Heart left ventricle (tissue), 16 donors: ENCODE measurements around the gene GBP4. TPM values are rescaled to one million over a fixed set of nuclear protein-coding genes. Genes with fewer than 3 reads are reported as not detected.
"Not testable (repeated sequence)": the region's sequence is repeated elsewhere in the genome, so short reads cannot be mapped to it uniquely, and the experiment has no call there.

Source experiments
- ATAC-seq, 4 donors: fragments of 200-7000 bp; cut with Tn5 transposase; one replicate each; pipeline ENCODE4 v1.9.1; 2020 to 2022; ENCODE audit warnings: moderate library complexity in 4 of 4, mild to moderate bottlenecking in 3 of 4, moderate number of reproducible peaks in 1 of 4
- DNase-seq, 5 donors: peaks; one replicate each; pipeline ENCODE4 v3.0.0-alpha.2; 2020
- H3K27ac ChIP-seq, 12 donors: fragments of 200-600 bp; sonication (generic) in 4 of 12; one replicate each; pipeline versions ENCODE4 v1.5.0 to v1.8.0; 2016 to 2022; ENCODE audit warnings: mild to moderate bottlenecking in 2 of 12
- H3K27me3 ChIP-seq, 9 donors: fragments of 200-600 bp; sonication (generic) in 2 of 9; one replicate each; pipeline versions ENCODE4 v1.5.1 to v1.8.0; 2016 to 2022; ENCODE audit warnings: mild to moderate bottlenecking in 3 of 9
- H3K36me3 ChIP-seq, 9 donors: fragments of 200-600 bp; sonication (generic) in 2 of 9; one replicate each; pipeline versions ENCODE4 v1.5.0 to v1.8.0; 2018 to 2022; ENCODE audit warnings: mild to moderate bottlenecking in 2 of 9
- H3K4me1 ChIP-seq, 12 donors: fragments of 200-600 bp; sonication (generic) in 4 of 12; one replicate each; pipeline versions ENCODE4 v1.5.0 to v1.8.0; 2016 to 2022; ENCODE audit warnings: mild to moderate bottlenecking in 3 of 12
- H3K4me3 ChIP-seq, 12 donors: fragments of 200-600 bp; sonication (generic) in 4 of 12; one replicate each; pipeline versions ENCODE4 v1.5.0 to v1.8.0; 2017 to 2022; ENCODE audit warnings: mild to moderate bottlenecking in 9 of 12, moderate library complexity in 4 of 12
- H3K9me3 ChIP-seq, 12 donors: fragments of 200-600 bp; sonication (generic) in 4 of 12; one replicate each; pipeline versions ENCODE4 v1.5.0 to v1.8.0; 2016 to 2022; ENCODE audit warnings: mild to moderate bottlenecking in 1 of 12
- POLR2A ChIP-seq, 2 donors: fragments of 450-650 bp; IDR thresholded peaks; one replicate each; pipeline ENCODE4 v1.6.1; 2017; ENCODE audit warnings: antibody characterized with exemption in 2 of 2, mild to moderate bottlenecking in 2 of 2, moderate library complexity in 2 of 2
- WGBS, 4 donors: extraction: QIAGEN DNeasy Blood & Tissue Kit in 2 of 4; methylation state at CpG; one replicate each; pipeline versions ENCODE4 v1.1.5 to v1.1.7; 2013 to 2018; 5-methylcytosine and 5-hydroxymethylcytosine counted together
- intact Hi-C, 10 donors: fragments of 100-400 bp; cut with DNase I; formaldehyde crosslinking; loops; one replicate each; pipeline versions ENCODE4 v1.11.1 to v1.14.2; 2022
- long read RNA-seq, 3 donors: library from polyadenylated mRNA; unstranded; transcript quantifications; one replicate each; pipeline ENCODE4 v2.0.0, GENCODE V29; 2020 to 2021
- polyA plus RNA-seq, 2 donors: library from polyadenylated mRNA; stranded (reverse); fragments of 200-250 nt; gene quantifications; one replicate each; pipeline ENCODE4 v1.2.3, GENCODE V29; 2013
- total RNA-seq, 9 donors: library from RNA; depleted of rRNA in 2 of 9; stranded (reverse); fragments of >200 nt in 2 of 9; fragmentation: NEBNext Ultra II Directional in 3 of 9; extraction: Animal tissue kit (Norgen Biotek cat#: 25700) in 3 of 9; gene quantifications; one replicate each; pipeline versions ENCODE4 v1.1.0 to v1.2.4, GENCODE V29; 2016 to 2023
- TF ChIP-seq, protein P1 (sequence below), 12 donors: fragments of 200-600 bp; sonication (generic) in 4 of 12; IDR thresholded peaks; one replicate each; pipeline versions ENCODE4 v1.5.0 to v1.8.0; 2018 to 2022; ENCODE audit warnings: antibody characterized with exemption in 12 of 12, mild to moderate bottlenecking in 5 of 12
- donor health status: ischemic (EF 13 %, LVEDD 7.1; RV severe dilation, severe dysfunction).
- donor health status: healthy with polysubstance abuse.
- donor health status: DM: no; HTN: yes; CAD: no.
- donor health status: DM: no; HTN: no; CAD: no.
- donor health status: ischemic (EF 25% LVEDD 6.9; RV normal size, moderate dysfunction).
- donor health status: ischemic (EF 25% LVEDD 5.7; RV mildly dilated, moderate dysfunction).
- donor health status: healthy.
- donor health status: DM: yes; HTN: yes; CAD: no.
- donor health status: ischemic (EF 35%, LVEDD 5.7; RV mildly dilated, moderate dysfunction).
- donor health status: nonischemic (EF 11% LVEDD 7.7; RV severe dilation, severe dysfunction).
- donor health status: DM: yes; HTN: yes; CAD: no.
- donor health status: PGD.
- donor health status: ischemic (EF 29% LVEDD 5.4; RV normal size, mild dysfunction).
- donor health status: nonischemic (EF 23%, LVEDD 6.1; RV moderate dilation, normal function).

The GBP4 gene, protein sequence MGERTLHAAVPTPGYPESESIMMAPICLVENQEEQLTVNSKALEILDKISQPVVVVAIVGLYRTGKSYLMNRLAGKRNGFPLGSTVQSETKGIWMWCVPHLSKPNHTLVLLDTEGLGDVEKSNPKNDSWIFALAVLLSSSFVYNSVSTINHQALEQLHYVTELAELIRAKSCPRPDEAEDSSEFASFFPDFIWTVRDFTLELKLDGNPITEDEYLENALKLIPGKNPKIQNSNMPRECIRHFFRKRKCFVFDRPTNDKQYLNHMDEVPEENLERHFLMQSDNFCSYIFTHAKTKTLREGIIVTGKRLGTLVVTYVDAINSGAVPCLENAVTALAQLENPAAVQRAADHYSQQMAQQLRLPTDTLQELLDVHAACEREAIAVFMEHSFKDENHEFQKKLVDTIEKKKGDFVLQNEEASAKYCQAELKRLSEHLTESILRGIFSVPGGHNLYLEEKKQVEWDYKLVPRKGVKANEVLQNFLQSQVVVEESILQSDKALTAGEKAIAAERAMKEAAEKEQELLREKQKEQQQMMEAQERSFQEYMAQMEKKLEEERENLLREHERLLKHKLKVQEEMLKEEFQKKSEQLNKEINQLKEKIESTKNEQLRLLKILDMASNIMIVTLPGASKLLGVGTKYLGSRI
- total RNA-seq: 10 to 100 TPM in 4 of 9 donors, 1 to 10 TPM in 5; 4.3 to 46.4 (median 6.4) TPM
- 10 to 100 TPM; 10.4 to 10.6 TPM for polyA plus RNA-seq
- long read RNA-seq, donor 1, full-length matches to known transcripts: 5 of 9 reads
- long read RNA-seq, donor 1, partial matches to known transcripts: 0 of 9 reads
- long read RNA-seq, donor 1, other reads (novel, unspliced or antisense): 4 of 9 reads
- long read RNA-seq, donor 2, full-length matches to known transcripts: 10 of 18 reads
- long read RNA-seq, donor 2, partial matches to known transcripts: 4 of 18 reads
- long read RNA-seq, donor 2, other reads (novel, unspliced or antisense): 4 of 18 reads
- long read RNA-seq, donor 3, full-length matches to known transcripts: 5 of 7 reads
- long read RNA-seq, donor 3, partial matches to known transcripts: 0 of 7 reads
- long read RNA-seq, donor 3, other reads (novel, unspliced or antisense): 2 of 7 reads

DNA sequence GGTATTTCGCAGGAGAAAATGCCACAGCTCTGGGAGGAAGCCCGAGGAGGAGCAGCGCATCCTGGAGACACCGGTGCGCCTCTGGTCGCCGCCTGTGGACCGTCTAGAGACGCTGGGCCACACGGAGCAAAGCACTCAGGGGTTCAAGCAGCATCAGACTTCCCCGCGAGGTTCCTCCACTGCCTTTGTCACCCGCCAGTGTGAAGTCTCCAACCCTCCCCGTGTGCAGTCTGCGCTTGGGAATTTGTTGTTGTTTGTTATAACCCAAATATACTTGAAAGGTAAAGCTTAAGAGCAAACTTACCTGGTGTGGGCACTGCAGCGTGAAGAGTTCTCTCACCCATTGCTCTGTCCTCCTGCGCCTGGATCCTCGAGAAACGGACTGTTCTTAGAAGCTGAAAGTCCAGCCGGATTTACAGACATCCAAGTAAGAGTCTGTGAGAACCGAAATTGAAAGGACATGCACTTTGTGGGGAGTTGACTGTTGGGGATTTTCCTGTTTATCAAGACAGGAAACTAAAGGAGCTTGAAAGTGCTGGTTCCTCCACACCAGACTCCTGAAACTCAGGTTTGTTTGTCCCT is at the start of gene GBP4:
Gene GBP4 (minus strand): TSS at position 452 of the 582 bp plus-strand sequence. CDS start 108 bp downstream, at position 344.
- Histone ChIP-seq H3K9me3 (no peaks in the 10 kb centered on the region), H3K4me3 (peak within 1 kb of the TSS; percentile 35 to 79 (median 67)), H3K27me3 (no peaks in the 10 kb centered on the region), H3K36me3 (peaks cover 0 to 33% (median 11%) of the 10 kb centered on the region in 9 donors), H3K4me1 (peaks cover 0 to 63% (median 30%) of the 10 kb centered on the region in 12 donors), H3K27ac (peak within 1 kb of the TSS; percentile 67 to 94 (median 88))
- DNase-seq: peak; percentile 28 to 76 (median 52)
- ATAC-seq: peak; percentile 73 to 89 (median 79)
- 8 to 19% (median 11%) methylated on average over 21 of the region's 21 CpGs for WGBS, 4 donors
- TF ChIP-seq, protein P1, sequence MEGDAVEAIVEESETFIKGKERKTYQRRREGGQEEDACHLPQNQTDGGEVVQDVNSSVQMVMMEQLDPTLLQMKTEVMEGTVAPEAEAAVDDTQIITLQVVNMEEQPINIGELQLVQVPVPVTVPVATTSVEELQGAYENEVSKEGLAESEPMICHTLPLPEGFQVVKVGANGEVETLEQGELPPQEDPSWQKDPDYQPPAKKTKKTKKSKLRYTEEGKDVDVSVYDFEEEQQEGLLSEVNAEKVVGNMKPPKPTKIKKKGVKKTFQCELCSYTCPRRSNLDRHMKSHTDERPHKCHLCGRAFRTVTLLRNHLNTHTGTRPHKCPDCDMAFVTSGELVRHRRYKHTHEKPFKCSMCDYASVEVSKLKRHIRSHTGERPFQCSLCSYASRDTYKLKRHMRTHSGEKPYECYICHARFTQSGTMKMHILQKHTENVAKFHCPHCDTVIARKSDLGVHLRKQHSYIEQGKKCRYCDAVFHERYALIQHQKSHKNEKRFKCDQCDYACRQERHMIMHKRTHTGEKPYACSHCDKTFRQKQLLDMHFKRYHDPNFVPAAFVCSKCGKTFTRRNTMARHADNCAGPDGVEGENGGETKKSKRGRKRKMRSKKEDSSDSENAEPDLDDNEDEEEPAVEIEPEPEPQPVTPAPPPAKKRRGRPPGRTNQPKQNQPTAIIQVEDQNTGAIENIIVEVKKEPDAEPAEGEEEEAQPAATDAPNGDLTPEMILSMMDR (IDR thresholded peaks at IDR 0.05): no peak
- TF ChIP-seq POLR2A (IDR thresholded peaks at IDR 0.05): no peak
- intact Hi-C loops: loop anchor here in 9 of 10 donors (2.0 to 10.0 kb wide), 9 partner anchors 62 to 160 kb away; partner anchors contain the start of gene GBP1 (in 1 of the 9)

DNA sequence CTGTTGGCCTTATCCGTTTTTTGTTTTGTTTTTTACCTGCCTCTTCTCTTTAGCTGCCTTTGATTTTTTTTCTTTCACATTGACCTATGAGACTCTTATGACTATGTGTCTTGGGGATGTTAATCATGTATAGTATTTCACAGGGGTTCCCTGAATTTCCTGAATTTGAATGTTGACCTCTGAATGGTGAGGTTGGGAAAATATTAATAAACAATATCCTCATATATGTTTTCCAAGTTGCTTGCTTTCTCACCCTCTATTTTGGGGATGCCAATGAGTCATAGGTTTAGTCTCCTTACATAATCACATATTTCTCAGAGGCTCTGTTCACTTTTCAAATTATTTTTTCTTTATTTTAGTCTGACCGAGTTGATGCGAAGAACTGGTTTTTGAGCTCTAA is 44.3 kb upstream of the GBP4 start:
- intact Hi-C loops: no loop called here
- 88 to 96% (median 93%) methylated on average over 3 of the region's 3 CpGs for WGBS, 4 donors
- H3K4me1 ChIP-seq: no peaks in the 10 kb centered on the region
- H3K36me3 ChIP-seq: no peaks in the 10 kb centered on the region
- H3K27me3 ChIP-seq: no peaks in the 10 kb centered on the region
- DNase-seq (no peak), ATAC-seq (no peak)
- H3K9me3 ChIP-seq: peaks cover 0 to 9% (median 0%) of the 10 kb centered on the region in 12 donors
- TF ChIP-seq POLR2A (IDR thresholded peaks at IDR 0.05): no peak
- TF ChIP-seq, protein P1 (IDR thresholded peaks at IDR 0.05): no peak
- H3K27ac ChIP-seq: no peak overlapping the region
- H3K4me3 ChIP-seq: no peak overlapping the region

DNA sequence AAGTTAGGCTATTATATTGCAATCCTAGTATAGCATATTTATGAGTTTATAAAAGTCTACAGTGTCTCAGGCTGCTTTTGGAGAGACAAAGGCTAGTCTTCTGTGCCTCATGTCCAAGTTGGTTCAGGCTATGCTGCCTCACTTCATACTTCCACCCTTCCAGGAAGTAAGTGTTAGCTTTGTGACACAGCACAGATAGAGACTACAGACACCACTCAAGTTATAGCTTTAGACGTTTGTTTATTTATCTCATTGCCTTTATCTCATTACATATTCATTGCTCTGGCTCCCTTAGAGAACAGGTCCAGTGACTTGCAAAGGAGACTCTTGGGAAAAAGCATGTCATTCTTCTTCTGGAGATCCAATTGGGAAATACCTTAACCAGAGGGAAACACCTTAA is 22.6 kb upstream of the GBP4 start:
- no peak for TF ChIP-seq POLR2A (IDR thresholded peaks at IDR 0.05)
- TF ChIP-seq, protein P1 (IDR thresholded peaks at IDR 0.05): no peak
- H3K4me3 ChIP-seq: no peak overlapping the region
- 15 to 33% (median 24%) methylated on average over 1 of the region's 1 CpG for WGBS, 4 donors
- no peak overlapping the region for H3K27ac ChIP-seq
- no peaks in the 10 kb centered on the region for H3K36me3 ChIP-seq
- DNase-seq (no peak), ATAC-seq (no peak)
- H3K27me3 ChIP-seq: no peaks in the 10 kb centered on the region
- H3K9me3 ChIP-seq: peaks cover 0 to 22% (median 0%) of the 10 kb centered on the region in 12 donors
- intact Hi-C loops: no loop called here
- no peaks in the 10 kb centered on the region for H3K4me1 ChIP-seq

DNA sequence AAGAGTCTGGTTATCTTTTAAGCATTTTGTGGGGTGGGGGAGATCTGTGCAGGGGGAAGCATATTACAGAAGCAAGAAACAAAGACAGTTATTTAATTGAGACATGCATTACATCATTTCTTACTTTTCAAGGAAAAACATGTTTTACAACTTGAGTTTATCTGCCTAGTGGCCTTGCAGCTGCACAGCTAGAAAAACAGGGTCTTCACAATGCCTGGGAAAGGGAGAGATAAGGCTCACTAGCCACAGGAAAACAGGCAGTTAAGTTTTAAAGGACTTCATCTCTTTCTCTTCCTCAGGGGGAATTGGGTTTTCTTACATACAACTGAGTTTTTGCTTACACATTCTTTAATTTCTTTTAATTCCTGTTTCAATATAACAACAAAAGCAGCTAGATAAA is 21.1 kb upstream of the GBP4 start:
- H3K27me3 ChIP-seq, H3K36me3 ChIP-seq, intact Hi-C loops: not testable (repeated sequence)

DNA sequence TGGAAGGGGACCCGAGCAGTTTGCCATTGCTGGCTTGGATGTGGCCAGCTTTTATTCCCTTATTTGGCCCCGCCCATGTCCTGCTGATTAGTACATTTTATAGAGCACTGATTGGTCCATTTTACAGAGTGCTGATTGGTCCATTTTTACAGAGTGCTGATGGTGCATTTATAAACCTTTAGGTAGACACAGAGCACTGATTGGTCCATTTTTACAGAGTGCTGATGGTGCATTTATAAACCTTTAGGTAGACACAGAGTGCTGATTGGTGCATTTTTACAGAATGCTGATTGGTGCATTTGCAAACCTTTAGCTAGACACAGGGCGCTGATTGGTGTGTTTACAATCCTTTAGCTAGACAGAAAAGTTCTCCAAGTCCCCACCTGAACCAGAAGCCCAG is 20.2 kb upstream of the GBP4 start:
- ATAC-seq, H3K27ac ChIP-seq, H3K4me3 ChIP-seq, DNase-seq, H3K9me3 ChIP-seq, H3K27me3 ChIP-seq, intact Hi-C loops, H3K4me1 ChIP-seq, H3K36me3 ChIP-seq: not testable (repeated sequence)
- WGBS, 4 donors: 87 to 91% (median 87%) methylated on average over 3 of the region's 3 CpGs

More for the DNA sequence above, 21.1 kb upstream of the GBP4 start:
- H3K4me3 ChIP-seq, H3K27ac ChIP-seq, H3K4me1 ChIP-seq, DNase-seq, ATAC-seq: not testable (repeated sequence)
- peaks cover 0 to 12% (median 0%) of the 10 kb centered on the region in 12 donors for H3K9me3 ChIP-seq
